ENCODE results near the gene ZNF598.

Gene ZNF598

GRCh38 chr16:2009791-2010510, at the start of gene ZNF598:
Gene ZNF598 (minus strand): TSS chr16:2009821.
- DNase-seq (ENCODE audit: extremely low spot score, insufficient read length, low read depth) (peak; percentile 96), FAIRE-seq (peak; percentile 80)

DNA sequence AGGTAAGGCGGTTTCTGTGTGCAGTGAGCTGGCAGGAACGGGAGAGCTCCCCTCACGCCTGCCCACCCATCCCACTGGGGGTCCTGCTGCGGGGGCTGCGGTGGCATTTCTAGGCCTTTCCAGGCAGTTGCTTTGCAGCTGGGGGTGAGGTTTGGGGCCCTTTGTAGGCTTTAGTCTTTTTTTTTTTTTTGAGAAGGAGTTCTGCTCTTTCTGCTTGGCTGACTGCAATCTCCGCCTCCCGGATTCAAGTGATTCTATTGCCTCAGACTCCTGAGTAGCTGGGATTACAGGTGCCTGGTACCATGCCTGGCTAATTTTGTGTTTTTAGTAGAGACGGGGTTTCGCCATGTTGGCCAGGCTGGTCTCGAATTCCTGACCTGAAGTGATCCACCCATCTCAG, 49.3 kb upstream of the ZNF598 start:
- DNase-seq (ENCODE audit: extremely low spot score, insufficient read length, low read depth) (no peak), FAIRE-seq (no peak)

DNA sequence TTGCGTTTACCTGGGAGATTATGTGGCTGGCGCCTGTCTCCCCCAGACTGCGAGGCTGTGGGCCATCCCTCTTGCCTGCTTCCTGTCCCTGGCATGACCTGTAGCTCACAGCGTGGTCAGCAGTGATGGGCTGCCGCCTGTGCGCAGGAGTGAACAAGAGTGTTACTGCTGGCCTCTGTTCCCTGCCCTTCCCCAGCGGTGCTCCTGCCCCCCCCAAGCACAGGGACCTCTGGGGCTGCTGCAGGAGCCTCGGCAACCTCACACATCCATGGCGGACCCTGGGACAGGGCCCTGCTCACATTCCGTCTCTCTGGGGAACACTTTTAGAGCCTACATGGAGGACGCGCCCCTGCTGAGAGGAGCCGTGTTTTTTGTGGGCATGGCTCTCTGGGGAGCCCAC, 48.8 kb upstream of the ZNF598 start:
- DNase-seq (ENCODE audit: extremely low spot score, insufficient read length, low read depth) = no peak
- FAIRE-seq = no peak

DNA sequence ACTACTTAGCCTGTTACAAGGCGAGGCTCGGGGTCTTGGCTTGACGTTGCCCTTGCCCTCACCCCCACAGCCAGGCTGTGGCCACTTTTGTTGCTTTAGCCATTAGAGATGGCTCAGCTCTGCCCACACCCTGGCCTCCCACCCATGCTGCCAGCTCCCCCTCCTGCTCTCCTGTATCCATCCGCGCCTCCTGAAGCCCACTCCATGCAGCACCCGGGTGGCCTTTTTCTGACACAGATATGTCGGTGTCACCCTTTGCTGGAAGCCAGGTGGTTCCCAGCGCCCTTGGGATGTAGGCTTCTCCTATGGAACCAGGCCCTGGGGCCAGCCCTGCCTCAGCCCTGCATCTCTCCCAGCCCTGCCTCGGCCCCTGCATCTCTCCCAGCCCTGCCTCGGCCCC, 47.8 kb upstream of the ZNF598 start:
- FAIRE-seq = no peak
- DNase-seq (ENCODE audit: extremely low spot score, insufficient read length, low read depth) = no peak

DNA sequence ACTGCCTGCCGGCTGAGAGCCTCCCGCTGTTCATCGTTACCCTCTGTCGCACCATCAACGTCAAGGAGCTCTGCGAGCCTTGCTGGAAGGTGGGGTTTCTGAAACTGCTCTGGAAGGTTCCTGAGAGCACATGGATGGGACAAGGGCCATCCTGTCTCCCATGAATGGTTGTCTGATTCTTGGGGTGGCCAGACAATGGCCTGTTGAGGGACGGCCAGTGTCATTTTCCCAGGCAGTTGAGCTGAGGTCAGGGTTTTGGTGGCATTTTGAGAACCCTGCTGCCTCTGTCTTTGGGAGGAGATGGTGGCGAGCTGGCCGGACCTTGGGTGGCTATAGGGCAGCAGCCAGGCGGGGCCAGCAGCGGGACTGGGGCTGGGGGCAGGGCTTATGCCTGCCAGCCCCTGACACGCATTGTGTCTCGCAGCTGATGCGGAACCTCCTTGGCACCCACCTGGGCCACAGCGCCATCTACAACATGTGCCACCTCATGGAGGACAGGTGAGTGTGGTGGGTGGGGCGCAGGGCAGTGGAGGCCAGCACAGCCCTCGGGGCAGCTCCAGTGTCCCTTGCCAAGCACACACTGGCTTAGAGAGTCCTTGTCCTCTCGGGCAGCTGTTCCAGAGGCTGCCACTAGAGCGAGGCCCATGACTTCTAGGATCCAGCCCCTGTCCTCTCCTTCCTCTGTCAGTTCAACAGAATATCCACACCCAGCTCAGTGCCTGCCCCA, 47.2 kb upstream of the ZNF598 start:
- no peak for FAIRE-seq

DNA sequence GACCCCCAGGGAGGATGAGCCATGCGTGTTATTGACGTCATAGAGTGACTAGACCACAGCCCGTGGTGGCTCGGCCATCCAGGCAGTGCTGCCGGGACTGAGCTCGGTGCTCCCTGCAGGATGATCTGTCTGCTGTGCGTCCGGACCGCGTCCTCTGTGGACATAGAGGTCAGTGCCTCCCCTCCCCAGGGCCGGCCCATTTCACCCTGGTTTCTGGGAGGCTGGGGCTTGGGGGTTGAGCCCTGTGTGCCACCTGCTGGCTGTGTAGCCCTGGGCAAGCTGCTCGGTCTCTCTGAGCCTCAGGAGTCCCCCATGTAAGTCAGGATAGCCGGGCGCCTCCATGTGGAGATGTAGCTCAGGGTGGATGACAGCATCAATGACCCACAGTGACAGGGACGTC, 46.5 kb upstream of the ZNF598 start:
- FAIRE-seq = no peak

More for the DNA sequence above, 47.2 kb upstream of the ZNF598 start:
- DNase-seq (ENCODE audit: extremely low spot score, insufficient read length, low read depth) = no peak

DNA sequence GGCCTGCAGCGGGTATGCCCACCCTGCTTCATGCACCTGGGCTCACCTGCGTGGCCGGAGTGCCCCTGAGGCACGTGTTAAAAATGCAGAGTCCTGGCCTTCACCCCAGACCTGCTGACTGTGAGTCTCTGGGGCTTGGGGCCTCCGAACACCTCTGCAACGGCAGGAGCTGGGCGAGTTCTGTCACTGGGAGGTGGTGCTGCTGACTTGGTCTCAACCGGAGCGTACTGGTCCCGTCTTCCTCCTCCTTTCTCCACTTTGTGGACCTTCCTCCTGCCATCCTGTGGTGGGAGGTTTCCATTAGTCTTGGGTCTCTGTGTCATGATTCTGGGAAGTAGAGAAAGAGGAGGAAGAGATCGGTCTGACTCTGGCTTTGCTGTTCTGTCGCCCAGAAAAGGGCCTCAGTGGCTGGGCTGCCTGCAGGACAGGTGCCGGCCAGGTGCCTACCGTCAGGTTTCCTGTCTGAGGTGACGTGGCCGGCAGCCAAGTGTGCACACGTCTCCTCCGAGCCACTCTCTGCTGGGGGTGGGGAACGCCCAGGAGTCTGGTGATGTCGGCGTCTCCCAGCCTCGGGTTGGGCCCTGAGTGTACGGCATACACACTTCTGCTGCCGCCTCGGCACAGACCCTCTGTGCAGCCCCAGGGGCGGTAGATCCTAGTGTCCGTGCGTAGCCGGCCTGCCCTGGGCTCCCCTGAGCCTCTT, 45.1 kb upstream of the ZNF598 start:
- DNase-seq (ENCODE audit: extremely low spot score, insufficient read length, low read depth) (no peak), FAIRE-seq (no peak)

More for the DNA sequence above, 46.5 kb upstream of the ZNF598 start:
- no peak for DNase-seq (ENCODE audit: extremely low spot score, insufficient read length, low read depth)

DNA sequence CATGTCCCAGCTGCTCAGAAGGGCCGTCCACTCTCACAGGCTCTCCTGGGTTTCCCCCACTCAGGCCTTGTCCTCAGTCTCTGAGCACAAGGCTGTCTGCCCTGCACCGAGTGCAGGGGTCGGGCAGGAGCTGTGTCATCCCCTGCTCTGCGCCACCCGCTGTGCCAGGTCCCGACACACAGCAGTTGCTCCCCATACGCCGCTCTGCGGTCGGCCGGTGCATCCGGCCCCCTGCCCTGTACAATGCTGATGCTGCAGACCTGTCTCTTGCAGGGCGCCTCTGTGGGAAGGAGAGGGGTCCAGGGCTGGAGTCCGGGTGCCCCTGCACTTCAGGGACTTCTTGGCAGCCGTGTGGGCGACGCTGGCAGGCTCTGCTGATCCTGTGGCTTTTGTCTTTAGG, 44.3 kb upstream of the ZNF598 start:
- FAIRE-seq = no peak
- no peak for DNase-seq (ENCODE audit: extremely low spot score, insufficient read length, low read depth)

DNA sequence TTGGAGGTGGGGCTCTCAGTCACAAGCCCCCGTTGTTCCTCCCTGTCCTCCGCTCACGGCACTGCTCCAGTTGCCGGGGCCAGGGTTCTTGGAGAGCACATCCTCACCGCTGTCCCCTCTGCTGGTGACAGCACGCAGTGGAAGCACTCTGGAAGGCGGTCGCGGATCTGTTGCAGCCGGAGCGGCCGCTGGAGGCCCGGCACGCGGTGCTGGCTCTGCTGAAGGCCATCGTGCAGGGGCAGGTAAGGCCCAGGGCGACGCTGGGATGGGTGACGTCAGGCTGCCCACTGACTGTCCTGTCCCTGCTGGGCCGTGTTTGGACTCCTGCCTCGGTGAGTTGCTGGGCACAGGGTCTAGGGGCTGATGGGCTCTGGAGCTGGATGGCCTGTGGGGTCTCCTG, 43.6 kb upstream of the ZNF598 start:
- no peak for DNase-seq (ENCODE audit: extremely low spot score, insufficient read length, low read depth)
- no peak for FAIRE-seq

GRCh38 chr16:2048116-2048543, 38.5 kb upstream of the ZNF598 start:
- FAIRE-seq = no peak
- DNase-seq (ENCODE audit: extremely low spot score, insufficient read length, low read depth) = no peak

DNA sequence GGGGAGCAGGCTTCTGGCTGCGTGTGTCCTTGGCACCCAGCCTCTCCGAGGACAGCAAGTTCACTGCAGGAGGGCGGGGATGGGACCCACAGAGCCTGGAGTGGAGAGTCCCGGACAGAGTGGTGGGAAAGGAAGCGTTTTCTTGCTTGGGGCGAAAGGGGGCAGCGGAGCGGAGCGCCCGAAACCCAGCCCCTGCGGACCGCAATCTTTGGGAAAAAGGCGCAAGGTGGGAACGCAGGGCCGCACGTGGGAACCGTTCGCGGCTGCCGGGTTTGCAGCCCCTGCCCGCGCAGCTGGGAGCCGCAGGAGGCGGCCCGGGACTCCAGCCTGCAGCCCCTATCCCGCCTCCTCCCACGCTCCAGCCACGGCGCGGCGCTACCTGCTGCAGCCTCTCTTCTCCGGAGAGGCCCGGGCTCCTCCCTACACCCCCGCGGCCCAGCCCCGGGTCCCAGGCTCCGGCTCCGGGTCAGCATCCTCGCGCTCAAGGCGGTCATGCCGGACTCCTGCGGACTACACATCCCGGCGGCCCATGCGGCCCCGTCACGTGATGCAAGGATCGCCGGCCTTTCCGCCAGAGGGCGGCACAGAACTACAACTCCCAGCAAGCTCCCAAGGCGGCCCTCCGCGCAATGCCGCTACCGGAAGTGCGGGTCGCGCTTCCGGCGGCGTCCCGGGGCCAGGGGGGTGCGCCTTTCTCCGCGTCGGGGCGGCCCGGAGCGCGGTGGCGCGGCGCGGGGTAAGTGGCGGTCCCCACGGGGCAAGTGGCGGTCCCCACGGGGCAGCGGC, 37.9 kb upstream of the ZNF598 start, which contains the start of the genes NTHL1 and TSC2:
Gene NTHL1 (minus strand): TSS at position 505 of the 786 bp plus-strand sequence. CDS start 11 bp downstream, at position 494.
Gene TSC2 (plus strand): TSS at position 656 of the 786 bp plus-strand sequence. CDS start 631 bp downstream, outside the sequence.
- FAIRE-seq (peak; percentile 91), DNase-seq (ENCODE audit: extremely low spot score, insufficient read length, low read depth) (peak; percentile 98)

DNA sequence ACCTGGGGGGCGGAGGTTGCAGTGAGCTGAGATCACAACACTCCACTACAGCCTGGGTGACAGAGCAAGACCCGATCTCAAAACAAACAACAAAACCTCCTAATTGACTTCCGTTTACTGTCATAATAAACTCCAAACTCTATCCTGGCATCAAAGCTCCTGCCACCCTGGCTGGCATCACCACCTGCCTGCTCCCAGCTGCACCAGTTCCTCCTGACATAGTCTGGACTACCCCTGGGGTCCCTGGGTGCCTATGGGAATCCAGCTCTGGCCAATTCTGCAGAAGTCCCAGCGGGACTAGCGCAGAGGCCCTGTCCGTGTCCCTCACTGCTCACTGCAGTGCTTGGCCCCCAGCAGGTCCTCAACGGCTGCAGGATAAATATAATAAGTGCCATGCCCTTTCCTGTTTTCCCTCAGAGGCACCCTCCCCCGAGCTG, 37.3 kb upstream of the ZNF598 start:
- DNase-seq (ENCODE audit: extremely low spot score, insufficient read length, low read depth) (no peak), FAIRE-seq (no peak)

DNA sequence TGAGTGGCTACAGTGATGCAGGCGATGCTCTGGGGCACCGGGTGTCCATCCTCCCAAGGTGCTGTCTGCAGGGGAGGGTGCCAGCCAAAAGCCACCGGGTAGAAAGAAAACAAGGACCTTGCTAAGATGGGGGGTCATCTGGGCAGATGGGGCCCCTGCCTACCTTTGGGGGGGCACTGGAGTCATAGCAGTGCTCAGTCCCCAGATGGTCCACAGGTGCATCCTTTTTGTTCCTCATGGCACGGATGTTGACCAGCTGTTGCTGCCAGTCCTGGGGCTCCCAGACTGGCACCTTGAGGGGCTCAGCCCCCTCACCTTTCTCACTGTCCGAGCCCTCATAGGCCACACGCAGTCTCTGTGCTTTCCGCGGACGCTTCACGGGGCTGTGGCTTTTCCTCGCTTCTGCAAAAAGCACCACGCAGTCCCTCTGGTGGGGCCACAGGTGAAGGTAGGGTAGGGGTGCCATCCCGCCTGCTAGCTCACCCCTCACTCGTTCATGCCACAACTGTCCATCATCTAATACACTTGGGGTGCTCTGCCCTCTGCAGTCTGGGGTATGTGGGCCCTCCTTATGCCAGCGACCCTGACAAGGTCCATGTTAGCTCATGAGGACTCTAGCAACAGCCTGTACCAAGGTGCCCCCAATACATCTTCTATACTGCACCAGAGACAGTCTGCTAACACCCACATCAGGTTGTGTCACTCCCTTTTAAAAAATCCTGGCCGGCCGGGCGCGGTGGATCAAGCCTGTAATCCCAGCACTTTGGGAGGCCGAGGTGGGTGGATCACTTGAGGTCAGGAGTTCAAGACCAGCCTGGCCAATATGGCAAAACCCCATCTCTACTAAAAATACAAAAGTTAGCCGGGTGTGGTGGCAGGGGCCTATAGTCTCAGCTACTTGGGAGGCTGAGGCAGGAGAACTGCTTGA, 36.6 kb upstream of the ZNF598 start:
- DNase-seq (ENCODE audit: extremely low spot score, insufficient read length, low read depth) (no peak), FAIRE-seq (no peak)

DNA sequence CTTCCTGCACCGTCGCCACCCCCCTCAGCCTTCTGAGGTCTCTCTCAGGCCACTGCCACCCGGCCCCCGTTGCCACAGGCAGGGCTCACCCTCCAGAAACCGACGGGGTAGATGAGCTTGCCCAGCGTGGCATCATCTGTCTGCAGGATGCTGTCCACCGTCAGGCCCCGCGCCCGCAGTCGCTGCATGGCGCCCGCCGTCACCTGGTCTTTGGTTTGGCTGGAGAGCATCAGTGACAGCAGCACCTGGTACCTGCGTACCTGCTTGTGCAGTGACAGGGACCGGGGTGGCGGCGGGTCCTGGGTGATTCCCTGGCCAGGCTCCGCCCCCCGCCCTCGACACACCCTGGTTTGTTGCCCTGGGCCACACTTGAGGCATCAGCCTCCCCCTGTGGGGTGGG, 34.9 kb upstream of the ZNF598 start:
- DNase-seq (ENCODE audit: extremely low spot score, insufficient read length, low read depth) = no peak

DNA sequence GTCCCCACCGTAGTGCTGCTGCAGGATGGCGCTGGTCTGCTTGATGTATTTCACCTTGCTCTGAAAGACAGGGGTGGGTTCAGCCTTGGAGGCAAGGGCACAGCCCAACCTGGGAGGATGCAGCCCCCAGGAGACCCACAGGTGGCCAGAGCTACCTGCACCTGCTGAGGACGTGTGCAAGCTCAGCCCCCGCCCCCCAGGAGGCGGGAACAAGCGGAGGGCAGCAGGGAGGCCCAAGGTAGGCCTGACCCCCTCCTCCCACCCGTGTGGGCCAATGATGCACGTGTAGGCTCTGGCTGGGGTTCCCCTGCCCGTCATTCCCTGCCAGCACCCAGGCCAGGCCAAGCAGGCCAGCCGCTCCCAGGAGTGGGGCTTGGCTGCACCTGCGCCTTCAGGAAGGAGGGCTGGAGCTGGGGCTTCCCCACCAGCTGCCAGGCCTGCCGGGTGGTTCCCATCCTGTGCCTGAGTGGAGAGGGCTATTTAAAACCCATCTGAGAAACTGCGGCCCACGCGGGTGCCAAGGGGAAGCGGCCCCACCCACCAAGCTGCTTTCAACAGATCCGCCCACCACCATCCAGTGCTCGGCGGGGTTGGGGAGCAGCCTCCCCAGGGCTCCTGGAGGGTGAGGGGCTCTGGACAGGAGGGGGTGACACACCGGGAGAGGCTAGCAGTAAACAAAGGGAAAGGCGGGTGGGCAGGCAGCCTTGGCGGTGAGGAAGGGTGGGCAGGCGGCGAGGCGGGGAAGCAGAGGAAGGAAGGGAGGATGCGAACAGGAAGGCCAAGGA, 34.2 kb upstream of the ZNF598 start:
- DNase-seq (ENCODE audit: extremely low spot score, insufficient read length, low read depth) (no peak), FAIRE-seq (no peak)

More for the DNA sequence above, 34.9 kb upstream of the ZNF598 start:
- FAIRE-seq = no peak

DNA sequence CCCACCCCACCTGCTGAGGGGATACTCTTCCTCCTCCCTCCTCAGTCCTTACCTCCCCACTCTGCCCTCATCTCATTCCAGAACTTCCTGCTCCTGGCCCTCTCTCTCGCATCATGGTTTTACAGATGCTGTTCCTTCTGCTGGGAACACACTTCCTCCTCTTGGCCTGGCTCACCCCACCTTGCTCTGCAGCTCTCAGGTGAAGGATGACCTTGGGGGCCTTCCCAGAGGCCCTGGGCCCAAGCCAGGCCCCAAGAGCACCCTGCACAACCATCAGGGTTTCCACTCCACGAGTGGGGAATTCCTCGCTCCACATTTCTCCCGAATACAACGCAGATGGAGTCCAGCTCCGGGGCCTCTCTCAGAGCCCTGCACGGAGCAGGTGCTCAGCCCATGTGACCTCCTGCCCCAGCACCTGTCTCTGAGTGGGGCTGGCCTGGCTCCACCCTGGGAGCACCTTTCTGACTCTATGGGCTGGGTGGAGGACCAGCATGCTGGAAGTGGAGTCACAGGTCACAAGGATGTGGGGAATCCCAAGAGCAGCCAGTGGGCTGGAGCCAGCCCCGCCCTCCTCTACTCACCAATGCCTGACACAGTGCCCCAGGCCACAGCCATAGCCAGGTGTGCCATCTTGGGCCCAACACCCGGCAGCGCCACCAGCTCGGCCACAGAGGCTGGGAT, 33.5 kb upstream of the ZNF598 start:
- DNase-seq (ENCODE audit: extremely low spot score, insufficient read length, low read depth) (no peak), FAIRE-seq (no peak)

- no peak for DNase-seq (ENCODE audit: extremely low spot score, insufficient read length, low read depth)
- no peak for FAIRE-seq
These were observed 32.8 kb upstream of the ZNF598 start for GRCh38 chr16:2042171-2042985.
